Thoracic aorta (tissue), 2 donors: ENCODE measurements around the gene EPG5. TPM values are rescaled to one million over a fixed set of nuclear protein-coding genes. Genes with fewer than 3 reads are reported as not detected.
A peak's percentile ranks its signal among the peaks of the same experiment; 100 is the strongest.

ENCODE experiments used
- ATAC-seq: fragments of 150-250 bp; one replicate; pipeline ENCODE4 v1.8.0; 2017; ENCODE audit warnings: low read depth; ENCODE audit not compliant: insufficient number of reproducible peaks, low FRiP score
- DNase-seq: peaks from one replicate; pipeline ENCODE4 v3.0.0-alpha.2; 2020; ENCODE audit warnings: low spot score
- H3K27ac ChIP-seq, 2 donors: fragments of 200-600 bp; sonication (generic); 1 replicate in 1 of 2; 2 replicates in 1 of 2; pipeline ENCODE4 v1.5.1; 2016; ENCODE audit warnings: mild to moderate bottlenecking in 2 of 2, moderate library complexity in 2 of 2
- H3K27me3 ChIP-seq: fragments of 200-600 bp; sonication (generic); replicated peaks from 2 replicates; pipeline ENCODE4 v1.6.0; 2016; ENCODE audit warnings: mild to moderate bottlenecking; ENCODE audit not compliant: insufficient read depth
- H3K36me3 ChIP-seq: fragments of 200-600 bp; sonication (generic); one replicate; pipeline ENCODE4 v1.5.1; 2016
- H3K4me1 ChIP-seq, 2 donors: fragments of 200-600 bp; sonication (generic); 1 replicate in 1 of 2; 2 replicates in 1 of 2; pipeline versions ENCODE4 v1.5.1 to v1.6.0; 2016; ENCODE audit warnings: low read depth in 2 of 2, mild to moderate bottlenecking in 1 of 2; ENCODE audit not compliant: control insufficient read depth in 1 of 2
- H3K4me3 ChIP-seq: fragments of 200-600 bp; sonication (generic); 2 replicates; pipeline ENCODE4 v1.5.1; 2016; ENCODE audit warnings: mild to moderate bottlenecking
- H3K9me3 ChIP-seq: fragments of 200-600 bp; sonication (generic); 2 replicates; pipeline ENCODE4 v1.5.1; 2016
- total RNA-seq, 2 donors: library from RNA; depleted of rRNA; stranded (reverse); fragments of >200 nt; gene quantifications; one replicate each; pipeline versions ENCODE4 v1.1.0 to v1.2.3, GENCODE V29; 2016
- TF ChIP-seq, protein P1 (sequence below): fragments of 200-600 bp; sonication (generic); IDR thresholded peaks from one replicate; pipeline ENCODE4 v1.5.1; 2019; ENCODE audit warnings: antibody characterized with exemption

EPG5 gene
- total RNA-seq, 2 donors from 2014 or later, result 46.0 to 47.9 TPM

GRCh38 chr18:45920367-45920766 is 46.8 kb downstream of the EPG5 start:
- Histone ChIP-seq H3K27me3 (no peaks in the 10 kb centered on the region), H3K4me1 (peaks cover 0 to 6% of the 10 kb centered on the region in 2 donors), H3K9me3 (no peaks in the 10 kb centered on the region), H3K4me3 (no peak overlapping the region), H3K27ac (no peak overlapping the region), H3K36me3 (peaks cover 49% of the 10 kb centered on the region)
- ATAC-seq (peak; percentile 47), DNase-seq (peak; percentile 20)
- TF ChIP-seq, protein P1, sequence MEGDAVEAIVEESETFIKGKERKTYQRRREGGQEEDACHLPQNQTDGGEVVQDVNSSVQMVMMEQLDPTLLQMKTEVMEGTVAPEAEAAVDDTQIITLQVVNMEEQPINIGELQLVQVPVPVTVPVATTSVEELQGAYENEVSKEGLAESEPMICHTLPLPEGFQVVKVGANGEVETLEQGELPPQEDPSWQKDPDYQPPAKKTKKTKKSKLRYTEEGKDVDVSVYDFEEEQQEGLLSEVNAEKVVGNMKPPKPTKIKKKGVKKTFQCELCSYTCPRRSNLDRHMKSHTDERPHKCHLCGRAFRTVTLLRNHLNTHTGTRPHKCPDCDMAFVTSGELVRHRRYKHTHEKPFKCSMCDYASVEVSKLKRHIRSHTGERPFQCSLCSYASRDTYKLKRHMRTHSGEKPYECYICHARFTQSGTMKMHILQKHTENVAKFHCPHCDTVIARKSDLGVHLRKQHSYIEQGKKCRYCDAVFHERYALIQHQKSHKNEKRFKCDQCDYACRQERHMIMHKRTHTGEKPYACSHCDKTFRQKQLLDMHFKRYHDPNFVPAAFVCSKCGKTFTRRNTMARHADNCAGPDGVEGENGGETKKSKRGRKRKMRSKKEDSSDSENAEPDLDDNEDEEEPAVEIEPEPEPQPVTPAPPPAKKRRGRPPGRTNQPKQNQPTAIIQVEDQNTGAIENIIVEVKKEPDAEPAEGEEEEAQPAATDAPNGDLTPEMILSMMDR, result no peak

DNA sequence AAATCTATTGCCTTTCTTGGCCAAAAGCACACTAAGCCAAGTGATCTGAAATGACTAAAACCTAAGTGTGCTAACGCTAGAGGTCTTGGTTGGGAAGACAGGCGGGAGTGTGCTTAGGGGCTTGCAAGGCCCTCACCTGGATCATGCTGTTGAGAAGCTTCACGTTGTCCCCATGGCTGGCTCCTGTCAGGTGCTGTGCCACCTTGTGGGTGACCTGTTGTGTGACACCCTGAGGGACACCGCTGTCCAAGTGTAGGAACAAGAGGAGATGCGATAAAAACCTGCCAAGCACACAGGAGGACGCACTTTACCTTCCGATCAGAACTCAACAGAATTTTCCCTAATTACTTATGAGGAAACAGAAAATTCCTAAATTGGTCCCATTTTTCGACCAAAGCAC is 50.8 kb downstream of the EPG5 start:
- Histone ChIP-seq H3K36me3 (peaks cover 58% of the 10 kb centered on the region), H3K27ac (no peak overlapping the region), H3K27me3 (no peaks in the 10 kb centered on the region), H3K4me3 (no peak overlapping the region), H3K4me1 (peaks cover 0 to 6% of the 10 kb centered on the region in 2 donors), H3K9me3 (no peaks in the 10 kb centered on the region)
- TF ChIP-seq, protein P1, result no peak
- DNase-seq (no peak), ATAC-seq (no peak)

DNA sequence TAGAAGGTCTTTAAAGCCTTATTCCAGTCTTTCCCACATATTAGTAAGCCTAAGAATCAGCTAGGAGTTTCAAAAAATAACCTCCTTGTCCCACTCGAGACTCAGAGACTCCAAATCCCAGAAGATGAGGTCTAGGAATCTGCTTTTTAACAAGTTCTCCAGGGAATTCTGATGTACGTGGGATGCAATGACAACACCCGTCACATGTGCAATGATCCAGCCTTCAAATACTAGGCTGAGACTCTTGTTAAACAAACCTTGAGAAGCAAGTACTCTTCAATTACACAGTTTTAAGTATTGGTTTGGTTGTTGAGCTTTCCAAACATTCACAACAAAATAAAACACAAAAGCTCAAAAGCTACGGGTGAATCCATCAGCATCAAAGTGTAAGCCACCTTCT is 53.9 kb downstream of the EPG5 start:
- Histone ChIP-seq H3K36me3 (peaks cover 70% of the 10 kb centered on the region), H3K9me3 (no peaks in the 10 kb centered on the region), H3K4me1 (no peaks in the 10 kb centered on the region), H3K27ac (no peak overlapping the region), H3K27me3 (no peaks in the 10 kb centered on the region), H3K4me3 (no peak overlapping the region)
- ATAC-seq (no peak), DNase-seq (no peak)
- TF ChIP-seq, protein P1, result no peak

DNA sequence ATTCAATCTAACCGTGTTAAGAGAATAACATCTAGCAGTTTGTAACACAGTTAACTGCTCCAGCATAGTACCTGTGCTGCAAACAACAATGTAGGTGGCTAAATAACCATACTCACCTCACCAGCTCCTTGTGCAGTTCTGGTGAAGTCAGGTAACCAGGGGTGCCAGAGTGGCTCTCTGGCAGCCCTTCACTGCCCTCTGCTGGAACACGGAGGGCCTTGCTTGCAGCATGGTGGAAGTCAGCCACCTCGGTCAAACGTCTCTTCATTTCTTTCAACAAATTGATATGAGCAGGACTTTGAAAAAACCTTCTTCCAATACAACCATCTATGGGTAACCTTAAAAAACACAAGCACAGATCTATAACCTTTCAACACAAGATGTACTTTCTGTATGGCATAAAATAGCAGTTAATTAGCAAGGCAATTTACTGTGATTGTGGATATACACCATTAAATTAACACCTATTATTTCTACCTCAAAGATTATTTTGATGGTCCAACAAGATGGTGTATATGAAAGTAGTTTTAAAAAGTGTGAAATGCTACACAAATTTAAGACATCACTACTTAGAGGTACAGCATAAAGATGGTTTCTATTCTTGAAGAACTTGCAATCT is 56.6 kb downstream of the EPG5 start:
- H3K4me3 ChIP-seq, result no peak overlapping the region
- ATAC-seq (no peak), DNase-seq (no peak)
- H3K9me3 ChIP-seq, result no peaks in the 10 kb centered on the region
- H3K27ac ChIP-seq, result no peak overlapping the region
- TF ChIP-seq, protein P1, result peak; percentile 51
- peaks cover 53% of the 10 kb centered on the region for H3K36me3 ChIP-seq
- no peaks in the 10 kb centered on the region for H3K27me3 ChIP-seq
- no peaks in the 10 kb centered on the region for H3K4me1 ChIP-seq

DNA sequence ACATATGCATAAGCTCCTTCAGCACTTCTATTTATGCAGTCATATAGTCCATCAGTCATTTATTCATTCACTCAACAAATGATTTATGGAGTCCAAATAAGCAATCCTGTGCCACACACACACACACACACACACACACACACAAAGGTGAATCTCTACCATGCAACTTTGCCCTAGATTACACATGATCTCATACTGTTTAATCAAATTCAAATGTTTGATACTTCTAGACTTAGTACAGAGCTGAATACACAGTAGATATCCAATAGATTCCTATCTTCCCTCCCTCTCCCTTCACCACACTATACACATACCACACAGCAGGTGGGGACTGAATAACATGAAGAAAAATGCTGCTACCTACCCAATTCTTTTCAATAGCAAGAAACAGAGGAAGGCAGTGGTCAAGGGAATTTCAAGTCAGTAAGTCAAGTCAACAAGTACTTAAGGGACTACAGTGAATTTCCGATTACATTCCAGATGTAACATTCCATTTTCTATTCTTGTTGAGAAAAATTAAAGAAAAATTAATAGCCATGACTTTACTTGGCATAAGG is 65.4 kb downstream of the EPG5 start:
- Histone ChIP-seq H3K4me3 (no peak overlapping the region), H3K4me1 (no peaks in the 10 kb centered on the region), H3K27ac (no peak overlapping the region), H3K9me3 (no peaks in the 10 kb centered on the region), H3K36me3 (peaks cover 34% of the 10 kb centered on the region), H3K27me3 (no peaks in the 10 kb centered on the region)
- TF ChIP-seq, protein P1, result no peak
- ATAC-seq (no peak), DNase-seq (no peak)
